ENCODE results near the gene ABCB11.
"Not testable (repeated sequence)": the region's sequence is repeated elsewhere in the genome, so short reads cannot be mapped to it uniquely, and the experiment has no call there.

The ABCB11 gene

DNA sequence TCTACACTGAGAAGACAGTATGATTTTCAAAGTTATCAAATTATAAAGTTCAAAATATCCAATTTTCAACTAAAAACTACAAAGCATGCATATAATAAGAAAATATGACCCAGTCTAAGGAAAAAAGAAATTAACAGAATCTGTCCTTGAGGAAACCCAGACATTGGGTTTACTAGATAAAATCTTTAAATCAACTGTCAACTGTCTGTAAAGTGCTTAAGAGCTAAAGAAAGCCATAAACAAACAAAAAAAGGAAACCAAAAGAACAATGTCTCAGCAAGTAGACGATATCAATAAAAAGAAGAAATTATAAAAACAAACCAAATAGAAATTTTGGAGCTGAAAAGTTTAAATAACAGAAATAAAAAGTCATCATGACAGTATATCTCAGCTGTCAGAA is 10.5 kb upstream of the ABCB11 start:
- DNase-seq: no peak

DNA sequence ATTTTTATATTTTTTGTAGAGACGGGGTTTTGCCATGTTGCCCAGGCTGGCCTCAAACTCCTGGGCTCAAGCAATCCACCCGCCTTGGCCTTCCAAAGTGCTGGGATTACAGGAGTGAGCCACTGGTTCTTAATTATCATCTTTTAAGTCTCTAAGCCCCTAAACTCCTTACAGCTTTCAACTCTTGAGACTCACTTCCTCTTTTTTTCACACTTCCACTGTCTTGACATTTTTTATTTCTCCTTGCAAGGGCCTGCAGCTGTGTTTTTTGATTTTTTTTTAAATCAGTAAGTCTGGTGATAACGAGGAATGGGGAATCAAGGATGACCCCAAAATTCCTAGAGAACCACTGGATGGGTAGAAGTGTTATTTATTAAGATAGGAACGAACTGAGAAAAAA is 8.6 kb upstream of the ABCB11 start:
- DNase-seq: no peak

DNA sequence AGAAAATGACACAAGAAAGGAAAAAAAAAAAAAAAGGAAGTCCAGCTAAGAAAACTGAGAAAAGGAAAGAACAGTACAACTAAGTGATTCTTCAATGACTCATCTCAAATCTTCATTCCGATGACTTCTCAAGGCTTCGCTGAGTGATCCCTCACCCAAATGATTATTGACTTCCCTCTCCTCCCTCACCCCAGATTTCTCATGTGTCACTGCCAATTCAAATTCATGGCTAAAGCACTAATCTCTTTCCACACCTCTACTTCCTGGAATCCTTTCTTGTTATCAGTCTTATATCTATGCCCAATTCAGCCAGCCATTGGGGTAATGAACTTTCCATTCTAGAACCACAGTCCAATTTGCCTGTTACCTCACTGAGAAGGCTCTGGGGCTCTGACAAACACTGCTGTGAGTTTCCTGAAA is 7.2 kb upstream of the ABCB11 start:
- DNase-seq: no peak

DNA sequence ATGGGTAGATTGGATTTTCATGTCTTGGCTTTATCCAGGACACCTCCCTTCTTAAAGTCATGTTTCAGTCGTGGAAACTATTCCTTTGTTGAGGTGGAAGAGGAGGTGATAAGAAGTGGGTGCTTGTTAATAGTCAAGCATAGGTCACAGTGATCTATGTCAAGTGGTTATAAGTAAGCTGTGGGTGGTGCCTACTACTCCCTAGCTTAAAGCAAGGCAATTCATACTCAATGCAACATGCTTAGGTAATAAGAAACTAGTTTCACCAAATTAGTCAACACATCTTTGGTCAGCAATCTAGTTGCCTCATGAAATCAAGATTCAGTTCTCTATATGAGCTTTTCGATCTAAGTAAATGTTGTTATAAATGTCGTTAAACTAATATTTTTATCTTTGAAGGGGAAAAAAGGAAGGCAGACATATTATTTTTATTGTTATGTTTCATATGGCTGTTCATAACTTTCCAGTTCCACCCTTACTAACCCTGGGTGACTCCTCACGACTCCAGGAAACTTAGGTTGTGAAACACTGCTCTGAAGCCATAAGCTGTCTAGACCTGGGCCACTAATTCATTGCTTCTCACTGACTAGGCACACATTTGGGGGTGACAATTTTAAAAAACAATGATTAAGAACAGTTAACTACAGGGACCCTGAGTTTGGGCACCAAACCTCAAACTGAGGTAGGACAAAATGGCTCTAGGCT is 5.8 kb upstream of the ABCB11 start:
- DNase-seq: no peak

DNA sequence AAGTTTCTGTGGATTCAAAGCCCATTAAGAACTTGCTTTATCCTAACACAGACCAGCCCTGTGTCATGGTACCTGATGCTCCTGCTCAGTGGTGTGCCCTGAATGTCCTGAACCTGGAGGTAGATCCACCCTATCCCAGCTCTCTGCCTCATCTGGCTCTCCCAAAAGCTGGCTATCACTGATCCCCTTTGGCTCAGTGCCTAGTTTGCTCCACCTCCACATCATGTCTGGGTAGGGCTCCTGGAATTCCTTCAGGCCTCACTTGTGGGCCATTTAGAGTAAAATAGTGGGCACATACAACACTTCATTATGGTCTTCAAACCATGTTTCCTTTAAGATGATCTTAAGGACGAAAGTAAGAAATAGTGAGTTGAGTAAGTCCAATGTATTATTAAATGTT is 4.8 kb upstream of the ABCB11 start:
- no peak for DNase-seq

DNA sequence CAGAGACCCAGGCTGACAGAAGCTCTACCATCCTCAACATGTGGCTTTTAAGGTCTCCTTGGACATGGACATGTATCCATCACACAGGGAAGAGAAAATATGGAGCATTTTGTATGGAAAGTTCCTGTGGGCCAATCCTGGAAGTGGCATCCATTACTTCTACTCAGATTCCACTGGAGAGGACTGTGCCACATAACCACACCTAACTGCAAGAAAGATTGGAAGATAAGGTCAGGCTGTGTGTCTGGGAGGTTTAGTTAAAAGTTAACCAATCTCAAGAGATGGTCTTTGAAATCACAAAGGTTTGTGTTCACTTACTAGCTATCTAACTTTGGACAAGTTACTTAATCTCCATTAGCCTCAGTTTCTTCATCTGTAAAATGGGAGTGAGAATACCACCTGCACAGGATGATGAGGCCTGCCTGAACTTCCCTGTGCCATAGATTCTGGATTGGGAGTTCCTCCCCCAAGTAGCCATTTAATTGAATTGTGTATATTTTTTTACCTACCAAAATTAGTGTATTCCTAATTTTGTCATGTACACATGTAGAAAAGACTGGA is 3.9 kb upstream of the ABCB11 start:
- no peak for DNase-seq

DNA sequence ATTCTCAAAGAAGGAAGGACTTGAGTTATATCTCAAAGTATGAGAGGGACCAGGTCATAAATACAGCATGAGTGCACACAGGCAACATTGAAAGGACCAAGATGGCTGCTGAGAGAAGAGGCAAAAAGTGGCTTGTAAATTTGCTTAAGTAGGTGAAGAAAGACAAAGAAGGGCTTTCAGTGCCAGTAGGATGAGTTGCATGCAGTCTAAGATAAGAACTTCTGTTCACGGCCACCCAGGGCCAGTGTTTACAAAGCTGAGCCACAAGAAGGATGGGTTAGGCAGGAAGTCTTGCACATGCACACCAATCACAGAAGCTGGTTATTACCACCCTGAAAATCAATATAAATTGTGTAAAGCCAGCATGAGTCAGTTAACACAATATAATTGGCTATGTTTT is 3.1 kb upstream of the ABCB11 start:
- DNase-seq: no peak

DNA sequence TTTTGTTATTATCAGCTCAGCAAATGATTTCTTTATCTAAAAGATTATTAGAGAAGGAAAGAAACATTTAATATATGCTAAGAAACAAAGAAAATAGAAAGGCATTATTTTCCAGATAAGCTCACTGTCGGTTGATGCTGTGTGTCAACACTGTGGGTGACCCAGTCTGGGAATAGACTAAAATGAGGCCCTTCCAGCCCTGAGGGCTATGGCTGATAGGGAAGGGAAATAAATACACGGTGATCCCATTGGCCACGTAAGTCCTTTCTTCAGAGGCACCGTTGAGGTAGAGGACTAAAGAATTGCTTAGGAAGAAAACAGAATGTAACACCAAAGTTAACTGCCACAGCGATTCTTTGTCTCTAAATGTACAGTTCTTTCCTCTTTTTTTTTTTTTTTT is 1.8 kb downstream of the ABCB11 start:
- no peak for DNase-seq

DNA sequence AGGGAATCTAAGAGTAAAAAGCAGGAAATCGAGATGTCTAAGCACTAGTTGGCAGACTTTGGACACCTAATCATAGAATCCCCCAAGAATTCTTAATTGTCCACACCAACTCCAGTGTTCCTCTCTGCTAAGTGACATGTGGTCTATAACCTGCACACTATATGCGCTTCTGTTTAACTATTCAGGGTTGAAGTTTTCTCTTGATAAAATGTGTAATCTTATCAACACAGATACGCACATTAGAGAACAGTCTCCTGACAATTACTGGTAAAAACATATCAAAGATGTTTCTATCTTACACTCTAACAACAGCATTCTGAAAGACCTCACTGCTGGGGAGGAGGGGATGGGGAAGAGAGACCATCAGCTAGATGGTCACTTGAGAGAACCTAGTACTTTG is 3.9 kb downstream of the ABCB11 start:
- no peak for DNase-seq

DNA sequence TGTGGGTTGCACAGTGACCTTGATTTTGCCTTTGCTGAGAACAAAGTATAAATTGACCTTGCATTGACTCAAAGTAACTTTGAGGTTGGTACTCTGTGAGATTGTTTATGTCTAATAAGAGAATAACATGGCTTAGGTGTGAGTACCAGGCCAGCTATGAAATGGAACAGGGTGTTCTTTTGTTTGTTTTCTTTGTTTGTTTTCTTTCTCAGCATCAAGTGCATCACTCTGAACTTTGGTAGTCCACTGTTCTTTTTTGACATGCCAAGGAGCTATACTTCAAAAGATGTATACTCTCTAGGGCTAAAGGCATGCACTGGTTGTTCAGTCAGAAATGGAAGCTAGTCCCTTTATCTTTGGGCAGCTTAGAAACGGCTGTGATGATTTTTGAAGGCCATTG is 5.1 kb downstream of the ABCB11 start:
- DNase-seq: no peak

DNA sequence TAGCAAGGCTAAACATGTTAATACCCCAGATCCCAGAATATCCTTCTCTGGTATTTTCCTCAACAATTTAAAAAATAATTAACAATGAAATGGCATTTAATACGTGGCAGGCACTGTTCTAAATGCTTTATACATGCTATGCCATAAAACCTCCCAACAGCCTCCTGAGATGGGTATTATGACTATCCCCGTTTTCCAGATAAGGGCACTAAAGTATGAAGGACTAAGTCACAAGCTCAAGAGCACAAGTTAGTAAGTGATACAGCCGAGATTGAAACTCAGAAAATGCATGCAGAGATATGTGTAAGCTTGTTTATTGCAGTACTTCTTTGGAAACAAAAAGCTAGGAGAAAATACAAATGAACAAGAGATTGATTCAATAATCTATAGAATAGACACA is 8.0 kb downstream of the ABCB11 start:
- DNase-seq: no peak

DNA sequence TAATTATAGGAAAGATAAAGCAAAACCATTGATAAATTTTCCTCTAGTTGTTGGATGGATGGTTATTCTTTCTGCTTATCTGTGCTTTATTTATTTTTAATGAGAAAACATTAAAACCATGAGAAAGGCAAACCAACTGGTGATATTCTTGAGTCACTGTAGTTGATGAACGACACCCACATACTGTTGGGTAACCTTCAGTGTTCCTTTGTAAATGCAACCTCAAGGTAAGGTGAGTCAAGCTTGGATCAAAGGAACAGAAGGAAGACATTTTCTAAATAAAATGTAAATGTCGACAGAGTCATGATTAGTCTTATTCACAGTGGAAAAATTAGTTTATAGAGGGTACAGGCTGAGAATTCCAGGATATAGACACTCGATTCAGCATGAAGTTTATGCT is 12.7 kb downstream of the ABCB11 start:
- DNase-seq: no peak

DNA sequence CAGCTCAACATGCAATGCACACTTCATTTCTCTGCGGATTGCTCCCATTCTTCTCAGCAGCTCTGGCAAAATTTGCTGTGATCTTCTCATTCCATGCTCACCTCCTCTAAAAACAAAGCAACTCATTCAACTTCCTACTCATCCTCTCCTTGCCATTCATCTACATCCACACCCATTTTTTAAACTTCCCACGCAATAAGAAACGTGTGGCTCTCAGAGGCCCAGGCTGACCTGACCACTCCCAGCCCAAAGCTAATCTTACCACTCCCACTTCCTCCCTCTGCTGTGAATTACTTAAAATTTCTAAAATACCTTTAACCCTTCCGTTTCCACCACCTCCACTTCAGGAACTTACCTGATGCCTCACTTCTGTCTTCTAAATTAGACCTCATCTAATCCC is 15.2 kb downstream of the ABCB11 start:
- DNase-seq: no peak

DNA sequence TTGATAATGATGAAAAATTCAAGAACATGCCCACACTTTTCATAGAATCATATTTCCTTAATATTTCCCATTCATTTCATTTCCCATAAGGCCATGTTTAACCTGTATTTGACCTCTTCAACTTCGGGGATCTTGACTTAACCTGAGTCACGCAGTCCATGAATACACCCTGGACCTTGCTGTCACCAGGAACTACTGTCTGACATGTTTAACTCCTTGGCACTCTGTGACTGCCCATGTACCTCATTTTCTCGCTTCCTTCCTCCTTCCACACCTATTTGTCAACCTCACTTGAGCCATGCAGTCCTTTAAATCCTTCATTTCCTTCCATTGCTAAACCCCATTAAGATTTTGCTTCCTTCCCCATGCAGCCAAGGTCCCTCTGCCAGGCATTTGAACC is 16.3 kb downstream of the ABCB11 start:
- DNase-seq: no peak

DNA sequence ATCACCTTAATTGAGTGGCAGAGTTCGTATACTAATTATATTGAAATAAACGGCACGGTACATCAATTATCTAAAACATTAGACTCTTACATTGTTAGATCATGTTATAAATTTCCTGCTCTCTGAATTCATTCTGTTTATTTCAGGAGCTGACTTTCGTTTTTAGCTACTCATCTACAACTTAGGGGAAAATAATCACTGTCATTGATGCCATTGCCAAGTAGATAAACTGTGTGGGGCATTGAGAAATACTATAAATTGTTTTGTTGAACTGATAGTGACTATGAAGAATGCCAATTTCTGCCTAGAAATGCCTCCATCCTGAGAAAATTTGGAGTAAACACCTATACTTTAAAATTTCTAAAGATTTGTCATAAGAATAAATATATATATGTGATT is 17.5 kb downstream of the ABCB11 start:
- no peak for DNase-seq

DNA sequence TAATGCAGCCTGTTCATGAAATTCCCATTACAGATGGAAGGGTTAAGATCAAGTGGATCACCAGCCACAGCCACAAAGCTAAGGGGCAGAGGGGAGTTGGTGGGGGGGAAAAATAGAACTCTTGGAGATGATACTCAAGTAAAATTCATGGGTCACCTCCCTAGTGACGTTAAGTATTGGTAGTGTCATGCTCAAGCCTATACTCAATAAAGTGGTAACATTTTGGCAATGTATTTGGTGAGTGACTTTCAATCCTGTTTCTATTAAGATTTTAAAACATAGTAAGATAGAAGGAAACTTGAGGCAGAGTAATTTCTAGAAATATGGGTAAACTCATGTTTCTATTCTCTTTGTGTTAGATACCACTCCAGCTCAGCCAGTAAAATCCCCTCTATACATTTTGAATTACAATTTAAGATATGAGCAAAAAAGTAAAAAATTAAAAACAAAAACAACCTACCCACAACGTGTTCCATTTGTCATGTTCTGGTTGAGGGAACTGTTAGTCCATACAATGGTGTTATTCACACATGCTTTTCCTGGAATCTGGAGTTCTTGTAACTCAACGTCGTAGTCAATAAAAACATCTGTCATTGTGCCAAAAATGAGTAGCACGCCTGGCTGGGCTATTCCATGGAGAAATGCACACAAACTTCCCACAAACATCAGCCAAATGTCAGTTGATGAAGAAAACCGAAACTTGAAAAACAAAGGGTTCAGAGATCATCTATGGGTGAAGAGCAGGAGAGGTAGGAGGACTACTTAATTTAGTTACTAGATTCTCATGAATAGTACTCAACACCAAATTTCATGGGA is 18.1 kb downstream of the ABCB11 start:
- DNase-seq: no peak

DNA sequence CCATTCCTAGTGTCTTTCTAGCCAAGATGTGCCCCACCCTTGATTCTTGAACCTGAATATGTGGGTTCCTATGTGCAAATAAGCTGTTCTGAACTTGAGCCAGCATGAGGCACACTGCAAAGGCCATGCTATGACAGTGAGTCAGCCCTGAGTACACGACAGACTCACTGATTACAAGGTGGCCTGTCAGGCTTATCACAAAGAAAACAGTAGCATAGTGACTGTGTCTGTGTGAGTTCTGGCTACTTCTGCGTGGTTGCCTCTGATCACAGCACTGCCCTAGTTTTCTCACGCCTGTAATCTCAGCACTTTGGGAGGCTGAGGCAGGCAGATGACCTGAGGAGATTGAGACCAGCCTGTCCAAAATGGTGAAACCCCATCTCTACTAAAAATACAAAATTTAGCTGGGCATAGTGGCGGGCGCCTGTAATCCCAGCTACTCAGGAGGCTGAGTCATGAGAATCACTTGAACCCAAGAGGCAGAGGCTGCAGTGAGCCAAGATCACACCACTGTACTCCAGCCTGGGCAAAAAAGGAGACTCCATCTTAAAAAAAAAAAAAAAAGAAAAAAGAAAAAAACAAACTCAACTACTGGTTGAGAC is 18.8 kb downstream of the ABCB11 start:
- not testable (repeated sequence) for DNase-seq

DNA sequence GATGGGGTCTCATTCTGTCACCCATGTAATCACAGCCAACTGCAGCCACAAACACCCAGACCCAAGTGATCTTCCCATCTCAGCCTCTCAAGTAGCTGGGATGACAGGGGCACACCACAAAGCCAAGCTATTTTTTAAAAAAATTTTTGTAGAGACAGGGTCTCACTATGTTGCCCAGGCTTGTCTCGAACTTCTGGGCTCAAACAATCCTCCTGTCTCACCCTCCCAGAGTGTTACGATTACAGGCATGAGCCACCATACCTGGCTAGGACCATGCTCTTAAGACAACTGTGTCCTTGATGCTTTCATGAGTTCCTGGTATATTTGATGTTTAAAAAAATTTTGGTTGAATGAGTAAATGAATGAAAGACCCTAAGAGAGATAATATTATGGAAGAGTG is 19.4 kb downstream of the ABCB11 start:
- DNase-seq: no peak

DNA sequence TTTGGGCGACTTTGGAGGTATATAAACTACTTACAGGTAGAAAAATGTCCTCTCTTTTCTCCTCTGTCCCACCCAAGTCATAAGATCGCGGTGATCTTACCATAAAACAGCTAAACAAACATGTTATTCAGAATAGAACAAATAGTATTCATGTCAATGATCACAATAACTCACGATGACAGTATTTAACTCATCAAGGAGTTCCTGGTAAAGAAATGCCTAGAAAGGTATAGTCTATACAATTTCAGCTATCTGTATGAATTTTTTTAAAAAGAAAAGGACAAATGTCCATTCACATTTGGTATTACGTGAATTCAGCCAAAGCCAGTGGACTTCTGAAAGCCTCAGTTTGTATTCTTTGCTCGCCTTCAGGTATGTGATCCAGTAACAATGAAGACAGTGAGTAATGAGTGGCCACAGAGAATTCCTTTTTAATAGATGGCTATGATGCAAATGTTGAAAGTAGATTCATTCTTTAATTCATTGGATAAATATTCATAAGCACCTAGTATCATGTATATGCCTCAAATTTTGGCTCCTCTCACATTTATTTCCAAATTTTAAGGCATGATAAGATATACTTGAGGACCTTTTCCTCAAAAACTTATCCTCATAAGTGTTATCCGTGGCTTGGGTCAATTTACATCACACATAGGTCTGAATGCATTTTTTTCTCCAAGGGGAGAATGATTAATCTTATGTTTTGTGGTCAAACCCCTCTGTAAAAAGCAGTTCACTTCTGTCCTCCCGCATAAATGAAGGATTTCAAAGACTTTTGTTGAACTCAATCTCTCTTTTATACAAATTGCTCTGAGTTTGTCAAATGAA is 20.3 kb downstream of the ABCB11 start:
- DNase-seq: no peak

DNA sequence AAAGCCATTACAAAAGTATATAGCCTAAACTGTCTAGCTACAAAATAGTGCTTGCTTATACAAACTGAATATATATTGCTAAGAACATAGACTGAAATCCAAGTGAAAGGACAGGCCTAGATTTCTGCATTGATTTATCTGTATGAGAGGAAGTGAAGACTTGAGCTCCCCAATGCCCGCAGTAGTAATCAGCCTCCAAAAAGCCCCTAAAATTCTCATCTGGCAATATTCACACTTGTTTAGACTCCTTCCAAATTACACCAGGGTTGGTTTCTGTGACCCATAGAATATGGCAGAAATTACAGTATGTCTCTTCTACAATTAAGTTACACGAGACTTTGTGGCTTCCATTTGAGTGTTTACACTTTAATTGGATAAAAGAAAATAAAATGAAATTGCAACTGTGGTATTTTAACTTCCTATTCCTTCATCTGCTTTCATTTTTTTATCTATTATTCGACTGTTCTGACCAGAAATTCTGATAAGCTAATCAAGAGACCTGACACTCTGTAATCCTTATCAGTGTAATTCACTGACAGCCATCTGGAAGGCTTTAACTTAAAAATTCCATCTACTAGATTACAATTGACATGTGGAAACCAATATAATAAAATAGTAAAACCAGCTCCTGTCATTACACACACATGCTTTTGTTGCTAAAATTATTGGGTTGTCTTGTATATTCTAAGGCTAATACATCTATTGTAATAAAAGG is 21.1 kb downstream of the ABCB11 start:
- no peak for DNase-seq

DNA sequence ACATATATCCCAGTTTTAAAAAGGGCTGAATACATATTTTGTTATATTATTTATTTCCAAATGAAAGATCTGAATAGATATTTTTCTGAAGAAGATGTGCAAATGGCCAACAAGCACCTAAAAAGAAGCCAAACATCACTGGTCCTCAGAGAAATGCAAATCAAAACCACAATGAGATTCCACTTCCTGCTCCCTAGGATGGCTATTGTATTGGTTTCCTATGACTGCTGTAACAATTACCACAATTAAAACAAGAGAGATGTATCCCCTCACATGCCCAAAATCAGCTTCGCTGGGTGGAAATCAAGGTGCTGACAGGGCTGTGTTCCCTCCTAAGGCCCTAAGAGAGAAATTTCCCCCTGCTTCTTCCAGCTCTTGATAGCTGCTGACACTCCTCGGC is 23.2 kb downstream of the ABCB11 start:
- no peak for DNase-seq

DNA sequence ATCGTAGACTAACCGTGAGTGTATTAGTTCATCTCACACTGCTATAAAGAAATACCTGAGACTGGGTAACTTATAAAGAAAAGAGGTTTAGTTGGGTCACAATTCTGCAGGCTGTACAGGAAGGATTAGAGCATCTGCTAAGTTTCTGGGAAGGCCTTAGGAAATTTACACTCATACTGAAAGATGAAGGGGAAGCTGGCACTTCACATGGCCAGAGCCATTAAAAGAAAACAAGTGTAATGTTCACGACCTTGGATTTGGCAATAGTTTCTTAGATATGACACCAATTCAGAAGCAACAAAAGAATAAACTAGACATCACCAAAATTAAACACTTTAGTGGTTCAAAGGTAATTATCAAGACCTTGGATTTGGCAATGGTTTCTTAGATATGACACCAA is 23.8 kb downstream of the ABCB11 start:
- no peak for DNase-seq

Data from GOT3 (cell line).